Measurements from ENCODE around the gene TCF7L2.

- no peak for TF ChIP-seq CTCF (conservative IDR thresholded peaks at IDR 0.05; ENCODE audit: low read depth, low read length)
- no peak for TF ChIP-seq EZH2phosphoT487 (IDR thresholded peaks at IDR 0.05; ENCODE audit: borderline replicate concordance, low read length)
- TF ChIP-seq EZH2 (IDR thresholded peaks at IDR 0.05; ENCODE audit: low read length, unreplicated experiment), result no peak
Measured at GRCh38 chr10:112927980-112928379, 22.1 kb upstream of the TCF7L2 start.

Data from PC-3 (cell line).